K562 treated with DMSO at 1 percent for 4 hours (cell line): ENCODE results near the gene MISP. TPM values are rescaled to one million over a fixed set of nuclear protein-coding genes. Genes with fewer than 3 reads are reported as not detected.

Experiments
- total RNA-seq: library from RNA; unstranded; fragments of 300-600 nt; gene quantifications from 2 replicates; pipeline ENCODE4 v1.2.3, GENCODE V29; 2022; ENCODE audit not compliant: insufficient read depth

MISP gene
- not detected in 2 replicates for total RNA-seq

GRCh38 chr19:750640-751423 is at the start of gene MISP:
Gene MISP, plus strand, starts transcription at chr19:751112. Its CDS starts 5,835 bp downstream, at chr19:756947.

DNA sequence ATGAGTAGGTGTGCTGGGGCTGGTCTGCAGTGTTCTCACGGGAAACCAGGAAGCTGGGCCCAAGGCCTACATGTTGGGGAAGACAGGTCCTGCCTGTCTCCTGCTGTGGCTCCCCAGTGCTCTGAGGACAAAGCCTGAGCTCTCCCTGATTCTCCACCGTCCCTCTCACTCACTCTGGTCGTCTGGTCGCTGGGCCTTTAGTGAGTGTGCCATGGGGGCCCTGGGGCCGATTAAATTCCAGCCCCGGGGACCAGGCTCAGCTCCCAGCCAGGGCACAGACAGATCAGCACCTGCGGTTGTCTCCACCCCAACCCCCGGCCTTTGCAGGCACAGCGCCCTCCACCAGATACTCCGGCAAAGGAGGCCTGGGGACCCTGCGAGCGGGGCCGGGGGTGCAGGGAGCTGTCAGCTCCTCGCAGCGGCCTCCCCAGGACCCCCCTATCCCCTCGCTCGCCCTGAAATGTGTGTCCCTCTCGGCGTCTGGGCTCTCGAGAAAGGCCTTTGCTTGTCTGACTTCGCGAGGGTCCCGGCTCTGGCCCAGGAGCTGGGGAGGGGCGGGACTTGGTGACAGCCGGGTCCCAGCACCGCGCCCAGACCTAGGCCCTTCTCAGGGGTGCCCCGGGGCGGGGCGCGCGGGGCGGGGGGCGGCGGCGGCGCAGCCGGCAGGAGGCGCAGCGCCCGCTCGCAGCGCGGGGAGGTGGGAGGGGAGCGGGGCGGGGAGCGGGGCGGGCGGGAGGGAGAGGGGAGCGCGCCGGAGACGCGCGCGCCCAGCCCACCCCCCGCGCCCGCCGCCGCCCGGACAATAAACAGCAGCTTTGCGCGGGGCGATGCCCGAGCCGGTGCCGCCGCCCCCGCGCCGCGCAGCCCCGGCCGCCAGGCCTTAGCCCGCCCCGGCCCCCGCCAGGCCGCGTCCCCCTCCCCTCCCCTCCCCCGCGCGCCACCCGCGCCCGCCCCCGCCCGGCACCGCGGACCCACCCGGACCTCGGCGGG is 42.5 kb upstream of the MISP start, which contains the start of gene PALM:
PALM (plus strand) TSS at position 782 of the 990 bp plus-strand sequence. CDS start 212 bp downstream, outside the sequence.

DNA sequence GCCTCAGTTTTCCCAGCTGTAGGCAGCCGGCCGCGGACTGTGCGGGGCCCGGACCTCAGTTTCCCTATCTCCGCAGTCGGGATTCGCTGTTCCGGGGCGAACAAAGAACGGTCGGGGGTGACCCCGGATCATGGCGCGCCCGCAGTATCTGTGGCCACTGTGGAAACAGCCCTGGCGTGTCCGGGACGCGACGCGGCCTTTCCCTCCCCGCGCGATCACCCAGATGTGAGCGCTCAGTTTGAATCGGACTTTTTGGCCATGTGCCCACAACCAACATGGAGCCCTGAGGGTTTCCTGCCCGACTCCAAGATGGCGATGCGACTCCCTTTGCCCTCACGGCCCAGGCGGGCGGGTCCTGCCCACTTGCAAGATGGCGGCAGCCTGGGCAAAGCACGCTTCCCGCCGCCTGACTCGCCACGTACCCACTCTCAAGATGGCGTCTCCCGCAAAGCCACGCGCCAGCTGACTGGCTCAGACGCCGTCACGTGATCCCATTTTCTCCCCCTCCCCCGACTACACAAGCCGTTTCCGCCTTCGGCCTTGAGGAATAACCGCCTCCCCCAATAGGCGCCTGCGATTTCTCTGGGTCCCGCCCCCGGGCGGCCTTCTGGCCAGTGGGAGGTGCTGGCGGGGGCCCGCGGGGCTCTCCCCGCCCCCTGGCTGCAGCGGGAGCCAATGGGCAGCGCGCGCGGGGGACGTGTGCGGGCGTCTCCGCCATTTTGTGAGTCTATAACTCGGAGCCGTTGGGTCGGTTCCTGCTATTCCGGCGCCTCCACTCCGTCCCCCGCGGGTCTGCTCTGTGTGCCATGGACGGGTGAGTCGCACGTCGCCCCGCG is 46.0 kb downstream of the MISP start, which contains the start of gene PTBP1:
PTBP1 (plus strand) TSS at position 761 of the 836 bp plus-strand sequence; CDS start at position 807, 46 bp downstream.

Other genes with a start within 250 kb of the MISP start
- gene TPGS1, start 243.6 kb upstream of the MISP start, total RNA-seq = 47.3 and 59.6 TPM in 2 replicates
- gene CDC34, start 219.4 kb upstream of the MISP start, total RNA-seq = 146 TPM in 2 replicates
- gene GZMM, start 207.1 kb upstream of the MISP start, total RNA-seq = 1.5 and 1.9 TPM in 2 replicates
- gene BSG, start 178.5 kb upstream of the MISP start, total RNA-seq = 581 and 603 TPM in 2 replicates
- 3.0 and 3.1 TPM in 2 replicates for gene HCN2, start 161.2 kb upstream of the MISP start, total RNA-seq
- gene POLRMT, start 117.6 kb upstream of the MISP start, total RNA-seq = 69.0 and 77.4 TPM in 2 replicates
- 1.3 TPM in 1 of 2 replicates, not detected in the other for gene FGF22, start 111.2 kb upstream of the MISP start, total RNA-seq
- 72.9 and 88.4 TPM in 2 replicates for gene RNF126, start 87.9 kb upstream of the MISP start, total RNA-seq
- gene FSTL3, start 74.7 kb upstream of the MISP start, total RNA-seq = 4.9 and 8.9 TPM in 2 replicates
- 55.9 and 66.7 TPM in 2 replicates for gene PRSS57, start 55.7 kb upstream of the MISP start, total RNA-seq
- gene PALM, start 42.2 kb upstream of the MISP start, total RNA-seq = 12.2 and 17.7 TPM in 2 replicates
- gene PTBP1, start 46.3 kb downstream of the MISP start, total RNA-seq = 358 and 442 TPM in 2 replicates
- gene PLPPR3, start 70.8 kb downstream of the MISP start, total RNA-seq = 86.2 and 97.2 TPM in 2 replicates
- 2.0 and 4.1 TPM in 2 replicates for gene AZU1, start 76.7 kb downstream of the MISP start, total RNA-seq
- 4.7 and 5.0 TPM in 2 replicates for gene PRTN3, start 89.9 kb downstream of the MISP start, total RNA-seq
- not detected in 2 replicates for gene ELANE, start 101.2 kb downstream of the MISP start, total RNA-seq
- 44.6 and 62.6 TPM in 2 replicates for gene CFD, start 108.6 kb downstream of the MISP start, total RNA-seq
- 29.7 and 43.4 TPM in 2 replicates for gene MED16, start 142.1 kb downstream of the MISP start, total RNA-seq
- gene RNU6-9, start 142.4 kb downstream of the MISP start, total RNA-seq = not detected in 2 replicates
- gene R3HDM4, start 162.1 kb downstream of the MISP start, total RNA-seq = 152 and 154 TPM in 2 replicates
- 3.7 and 5.8 TPM in 2 replicates for gene KISS1R, start 166.2 kb downstream of the MISP start, total RNA-seq
- gene ARID3A, start 174.9 kb downstream of the MISP start, total RNA-seq = 40.2 and 46.0 TPM in 2 replicates
- gene WDR18, start 233.2 kb downstream of the MISP start, total RNA-seq = 69.4 and 76.6 TPM in 2 replicates
- gene GRIN3B, start 249.3 kb downstream of the MISP start, total RNA-seq = 0.75 and 0.97 TPM in 2 replicates